GM06990 (cell line): Measurements from ENCODE around the gene TNFSF11.

Source experiments
- DNase-seq: peaks from one replicate; pipeline ENCODE4 v3.0.0-alpha.2; 2011; ENCODE audit not compliant: insufficient read length; ENCODE audit errors: extremely low read depth
- H3K27me3 ChIP-seq: replicated peaks from 2 replicates; pipeline ENCODE4 v1.6.0; 2011; ENCODE audit warnings: low read length; ENCODE audit not compliant: control insufficient read depth, insufficient read depth
- H3K36me3 ChIP-seq: 2 replicates; pipeline ENCODE4 v1.5.1; 2011; ENCODE audit warnings: low read length; ENCODE audit not compliant: control insufficient read depth, insufficient read depth
- H3K4me3 ChIP-seq: replicated peaks from 2 replicates; pipeline ENCODE4 v1.5.1; 2011; ENCODE audit warnings: low read depth, mild to moderate bottlenecking, control low read depth, low read length
- TF ChIP-seq, protein P1 (sequence below): IDR thresholded peaks from 2 replicates; pipeline ENCODE4 v1.5.1; 2011; ENCODE audit warnings: low read length, control low read depth, mild to moderate bottlenecking, inconsistent platforms; ENCODE audit not compliant: insufficient read depth, poor library complexity, severe bottlenecking

TNFSF11 gene

DNA sequence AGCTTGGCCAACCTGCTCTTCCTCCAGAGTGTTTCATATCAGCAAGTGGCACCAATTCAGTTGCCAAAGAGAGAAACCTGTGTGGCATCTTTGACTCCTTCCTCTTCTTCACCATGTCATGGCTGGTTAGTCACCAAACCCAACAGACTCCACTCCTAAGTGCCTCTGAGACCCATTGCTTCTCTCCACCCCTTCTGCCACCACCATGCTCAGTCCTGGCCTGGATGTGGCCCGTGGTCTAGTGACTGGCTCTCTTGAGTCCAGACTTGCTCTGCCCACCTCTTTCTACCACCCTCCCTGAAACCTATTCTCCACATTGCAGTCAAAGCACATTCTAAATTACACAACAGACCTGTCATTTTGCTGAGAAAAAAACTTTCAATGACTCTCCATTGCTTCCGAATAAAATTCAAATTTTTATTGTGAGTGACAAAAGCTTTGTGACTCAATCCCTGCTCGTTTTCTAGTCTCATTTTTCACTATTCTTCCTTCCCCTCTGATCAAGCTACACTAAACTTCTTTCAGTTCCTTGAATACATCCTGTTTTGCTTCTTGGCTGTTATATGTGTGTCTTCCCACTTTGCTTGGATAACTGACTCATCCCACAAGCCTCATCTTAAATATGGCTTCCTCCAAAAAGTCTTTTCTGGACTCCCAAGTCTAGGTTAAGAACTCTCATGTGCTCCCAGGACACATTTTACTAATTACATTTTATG is 12.0 kb upstream of the TNFSF11 start:
- Histone ChIP-seq H3K36me3 (no peaks in the 10 kb centered on the region), H3K27me3 (no peaks in the 10 kb centered on the region), H3K4me3 (no peak overlapping the region)
- peak; percentile 39 for DNase-seq
- TF ChIP-seq, protein P1, sequence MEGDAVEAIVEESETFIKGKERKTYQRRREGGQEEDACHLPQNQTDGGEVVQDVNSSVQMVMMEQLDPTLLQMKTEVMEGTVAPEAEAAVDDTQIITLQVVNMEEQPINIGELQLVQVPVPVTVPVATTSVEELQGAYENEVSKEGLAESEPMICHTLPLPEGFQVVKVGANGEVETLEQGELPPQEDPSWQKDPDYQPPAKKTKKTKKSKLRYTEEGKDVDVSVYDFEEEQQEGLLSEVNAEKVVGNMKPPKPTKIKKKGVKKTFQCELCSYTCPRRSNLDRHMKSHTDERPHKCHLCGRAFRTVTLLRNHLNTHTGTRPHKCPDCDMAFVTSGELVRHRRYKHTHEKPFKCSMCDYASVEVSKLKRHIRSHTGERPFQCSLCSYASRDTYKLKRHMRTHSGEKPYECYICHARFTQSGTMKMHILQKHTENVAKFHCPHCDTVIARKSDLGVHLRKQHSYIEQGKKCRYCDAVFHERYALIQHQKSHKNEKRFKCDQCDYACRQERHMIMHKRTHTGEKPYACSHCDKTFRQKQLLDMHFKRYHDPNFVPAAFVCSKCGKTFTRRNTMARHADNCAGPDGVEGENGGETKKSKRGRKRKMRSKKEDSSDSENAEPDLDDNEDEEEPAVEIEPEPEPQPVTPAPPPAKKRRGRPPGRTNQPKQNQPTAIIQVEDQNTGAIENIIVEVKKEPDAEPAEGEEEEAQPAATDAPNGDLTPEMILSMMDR: no peak

DNA sequence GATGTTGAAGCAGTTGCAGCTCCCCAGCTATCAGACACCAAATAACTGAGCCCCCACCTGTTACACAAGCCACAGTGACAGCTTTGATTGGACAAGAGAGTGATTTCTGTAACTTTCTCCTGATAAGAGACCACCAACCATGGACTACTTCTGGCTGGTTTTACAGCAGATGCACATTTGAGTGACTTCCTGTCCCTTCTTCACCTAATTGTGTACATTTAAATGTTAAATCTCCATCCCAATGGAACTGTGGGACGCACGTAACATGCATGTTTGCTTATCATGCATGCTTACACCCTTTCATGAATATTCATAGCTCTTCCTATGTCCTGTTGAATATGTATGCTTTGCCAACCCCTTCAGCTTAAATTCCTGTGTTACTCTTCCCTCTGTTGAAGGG is 6.0 kb upstream of the TNFSF11 start:
- DNase-seq: no peak
- no peaks in the 10 kb centered on the region for H3K27me3 ChIP-seq
- no peaks in the 10 kb centered on the region for H3K36me3 ChIP-seq
- no peak overlapping the region for H3K4me3 ChIP-seq
- TF ChIP-seq, protein P1: no peak

DNA sequence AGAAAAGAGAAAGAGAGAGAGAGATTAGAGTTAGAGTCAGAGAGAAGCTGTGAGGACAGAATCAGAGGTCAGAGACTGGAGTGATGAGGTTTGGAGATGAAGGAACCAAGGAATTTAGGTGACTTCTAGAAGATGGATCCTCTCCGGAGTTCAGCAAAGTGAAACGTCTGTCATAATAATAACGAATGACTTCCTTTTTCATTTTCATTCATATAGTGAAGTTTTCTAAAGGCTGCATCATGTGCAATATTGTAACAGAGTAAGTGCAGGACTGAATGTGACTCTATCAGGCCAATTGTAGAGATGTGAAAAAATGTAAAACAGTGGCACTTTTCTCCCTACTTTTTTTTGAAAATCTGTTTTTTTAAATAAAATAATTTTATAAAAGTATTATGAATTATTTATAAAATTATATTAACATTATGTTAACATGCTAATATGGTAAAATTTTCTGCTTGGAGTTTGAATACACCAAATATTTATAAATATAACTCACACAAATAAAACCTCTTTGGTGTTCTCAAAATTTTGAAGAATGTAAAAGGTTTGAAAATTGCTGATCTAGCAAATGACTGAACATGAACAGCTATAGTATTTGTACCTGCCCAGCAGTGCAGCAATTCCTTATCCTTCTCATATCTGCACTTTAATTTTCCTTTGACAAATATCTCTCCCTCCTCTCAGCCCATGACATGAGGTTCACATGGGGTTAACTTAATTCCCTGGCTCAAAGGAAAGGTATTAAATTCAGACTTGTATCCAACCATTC is 4.2 kb upstream of the TNFSF11 start:
- TF ChIP-seq, protein P1: no peak

GRCh38 chr13:42571895-42572294 is 2.1 kb upstream of the TNFSF11 start:
- Histone ChIP-seq H3K4me3 (no peak overlapping the region), H3K36me3 (no peaks in the 10 kb centered on the region), H3K27me3 (no peaks in the 10 kb centered on the region)
- DNase-seq: no peak
- TF ChIP-seq, protein P1: no peak

More for the DNA sequence above, 4.2 kb upstream of the TNFSF11 start:
- H3K36me3 ChIP-seq: no peaks in the 10 kb centered on the region
- H3K27me3 ChIP-seq: no peaks in the 10 kb centered on the region
- no peak overlapping the region; the same call in 1 of the 2 replicates for H3K4me3 ChIP-seq
- DNase-seq: no peak

DNA sequence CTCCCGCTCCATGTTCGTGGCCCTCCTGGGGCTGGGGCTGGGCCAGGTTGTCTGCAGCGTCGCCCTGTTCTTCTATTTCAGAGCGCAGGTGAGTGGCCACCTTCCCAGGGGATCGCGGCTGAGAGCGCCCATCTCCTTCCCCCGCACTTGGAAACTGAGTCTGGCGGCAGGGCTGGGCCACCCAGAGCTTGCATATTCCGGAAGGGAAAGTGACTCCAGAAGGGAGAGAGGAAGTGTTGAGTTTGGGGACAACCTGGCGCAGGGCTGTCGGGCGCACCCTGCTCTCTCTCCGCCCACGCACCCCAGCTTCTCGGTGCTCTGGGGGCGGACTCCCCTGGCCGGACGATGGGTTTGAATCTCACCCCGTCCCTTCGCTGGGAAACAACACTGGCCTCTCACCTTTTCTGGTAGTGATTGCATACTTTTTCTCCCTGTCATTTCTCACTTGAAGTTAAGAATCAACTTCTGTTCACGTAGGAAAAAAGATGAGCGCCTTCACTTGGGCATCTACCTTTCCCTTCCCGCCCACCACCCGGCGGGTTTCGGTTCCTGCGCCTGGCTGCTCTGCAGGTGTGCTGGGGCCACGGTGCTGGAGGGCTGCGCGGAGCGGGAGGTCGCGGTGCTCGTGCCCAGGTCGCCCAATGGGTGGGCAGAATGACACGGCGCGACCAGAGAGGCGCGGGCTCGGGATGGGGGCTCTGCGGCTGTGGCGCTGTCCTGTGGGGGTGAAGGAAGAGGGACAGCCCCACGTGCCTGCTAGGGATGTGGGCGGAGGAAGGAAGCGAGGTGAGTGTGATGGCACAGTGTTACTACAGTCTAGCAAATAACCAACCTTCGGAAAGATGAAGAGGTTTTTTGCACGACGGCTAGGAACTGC is 721 bp downstream of the TNFSF11 start:
- TF ChIP-seq, protein P1: no peak
- Histone ChIP-seq H3K36me3 (no peaks in the 10 kb centered on the region), H3K27me3 (no peaks in the 10 kb centered on the region), H3K4me3 (peak overlapping the region; percentile 73)
- peak; percentile 89 for DNase-seq
